GM21737 (cell line): ENCODE data around the gene ATP5PD.

ENCODE experiments used
- ATAC-seq: cut with Tn5 transposase; IDR thresholded peaks from one replicate; pipeline ENCODE4 v1.9.1; 2021; ENCODE audit warnings: mild to moderate bottlenecking, moderate library complexity; ENCODE audit not compliant: unreplicated experiment

ATP5PD gene

GRCh38 chr17:75001915-75002843 is 44.6 kb downstream of the ATP5PD start:
- ATAC-seq, result no peak

GRCh38 chr17:74999523-74999922 is 47.2 kb downstream of the ATP5PD start:
- ATAC-seq, result no peak

GRCh38 chr17:74998783-74999182 is 48.0 kb downstream of the ATP5PD start:
- no peak for ATAC-seq

- ATAC-seq, result no peak
Observed at GRCh38 chr17:74995847-74996246, 50.9 kb downstream of the ATP5PD start.

- no peak for ATAC-seq
Observed at GRCh38 chr17:74994440-74994839, 52.3 kb downstream of the ATP5PD start.

GRCh38 chr17:74992223-74992622 is 54.5 kb downstream of the ATP5PD start:
- no peak for ATAC-seq

- ATAC-seq, result no peak
Observed at GRCh38 chr17:74990581-74991105, 56.1 kb downstream of the ATP5PD start.
